HG02642 (cell line): ENCODE results near the gene RALGAPA1.

Experiments used
- ATAC-seq: cut with Tn5 transposase; IDR thresholded peaks from one replicate; pipeline ENCODE4 v1.9.1; 2021; ENCODE audit warnings: mild to moderate bottlenecking; ENCODE audit not compliant: unreplicated experiment, poor library complexity

RALGAPA1 gene

DNA sequence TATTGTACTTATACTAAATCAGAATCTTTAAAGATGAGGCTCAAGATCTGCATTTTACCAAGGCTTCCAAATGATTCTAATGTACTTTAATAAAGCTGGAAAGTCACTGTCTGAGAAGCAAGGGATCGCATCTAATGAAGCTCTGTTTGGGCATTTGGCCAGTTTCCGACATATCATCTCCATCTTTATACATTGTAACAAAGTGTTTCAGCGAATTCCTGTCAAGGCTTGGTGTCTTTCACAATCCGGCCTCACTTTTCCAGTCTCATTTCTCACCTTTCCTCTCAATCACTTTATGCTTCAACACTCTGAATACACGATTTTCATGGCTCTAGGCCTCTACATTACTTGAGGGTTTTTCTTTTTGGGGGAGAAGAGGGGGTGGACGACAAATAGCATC, 302.6 kb downstream of the RALGAPA1 start:
- no peak for ATAC-seq

DNA sequence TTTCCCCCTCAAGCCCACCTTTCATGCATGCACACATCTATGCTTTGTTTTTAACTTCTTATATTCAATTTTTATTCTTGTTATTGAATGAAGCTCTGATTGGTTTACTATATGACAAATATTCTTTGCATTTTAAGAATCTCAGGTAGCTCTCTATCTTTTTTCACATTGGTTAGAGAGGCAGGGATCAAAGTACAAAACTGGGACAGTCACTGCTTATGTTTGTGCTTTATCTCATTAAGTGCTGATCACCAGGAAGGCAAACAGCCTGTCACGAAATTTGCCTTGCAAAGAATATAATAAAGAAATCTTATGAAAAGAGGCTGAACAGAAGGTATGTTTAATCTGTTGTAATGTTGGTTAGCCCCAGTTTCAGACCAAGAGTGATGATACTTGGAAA, 304.8 kb downstream of the RALGAPA1 start:
- no peak for ATAC-seq

DNA sequence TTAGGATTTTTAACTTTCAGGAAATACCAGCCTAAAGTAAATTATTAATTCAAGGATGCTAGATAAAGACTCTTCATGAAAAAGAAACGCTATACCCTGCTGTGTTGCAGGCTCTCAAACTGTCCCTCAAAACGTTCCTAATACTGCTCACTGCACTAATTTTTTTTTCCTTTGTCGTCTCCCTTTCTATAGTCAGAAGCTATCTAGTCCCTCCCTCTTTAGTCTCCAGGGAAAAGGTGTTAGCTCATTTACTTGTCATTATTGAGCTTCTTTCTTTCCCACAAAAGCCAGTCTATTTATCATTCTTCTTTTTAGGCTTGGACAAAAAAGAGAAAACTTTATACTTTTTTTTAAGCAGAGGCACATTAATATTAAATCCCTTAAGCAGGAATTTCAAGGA, 305.4 kb downstream of the RALGAPA1 start:
- no peak for ATAC-seq

DNA sequence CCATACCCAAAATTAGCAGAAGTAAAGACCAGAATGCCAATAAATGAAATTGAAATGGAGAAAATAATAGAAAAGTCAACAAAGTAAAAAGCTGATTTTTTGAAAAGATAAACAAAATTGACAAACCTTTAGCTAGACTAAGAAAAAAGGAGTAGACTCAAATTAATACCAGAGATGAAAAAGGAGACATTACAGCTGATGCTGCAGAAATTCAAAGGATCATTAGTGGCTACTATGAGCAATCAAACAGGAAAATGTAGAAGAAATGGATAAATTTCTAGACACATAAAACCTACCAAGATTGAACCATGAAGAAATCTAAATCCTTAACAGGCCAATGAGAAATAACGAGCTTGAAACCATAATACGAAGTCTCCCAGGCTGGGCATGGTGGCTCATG, 309.9 kb downstream of the RALGAPA1 start:
- ATAC-seq = no peak

DNA sequence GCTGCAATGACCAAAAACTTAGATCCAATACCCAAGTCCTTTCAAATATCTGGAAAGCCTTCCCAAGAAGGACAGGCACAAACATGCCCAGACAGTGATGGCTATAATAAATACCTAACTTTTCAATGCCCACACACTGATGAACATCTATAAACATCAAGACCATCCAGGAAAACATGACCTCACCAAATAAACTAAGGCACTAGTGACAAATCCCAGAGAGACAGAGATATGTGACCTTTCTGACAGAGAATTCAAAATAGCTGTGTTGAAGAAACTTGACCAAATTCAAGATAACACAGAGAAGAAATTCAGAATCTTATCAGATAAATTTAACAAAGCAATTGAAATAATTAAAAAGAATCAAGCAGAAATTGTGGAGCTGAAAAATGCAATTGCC, 313.8 kb downstream of the RALGAPA1 start:
- ATAC-seq = no peak

DNA sequence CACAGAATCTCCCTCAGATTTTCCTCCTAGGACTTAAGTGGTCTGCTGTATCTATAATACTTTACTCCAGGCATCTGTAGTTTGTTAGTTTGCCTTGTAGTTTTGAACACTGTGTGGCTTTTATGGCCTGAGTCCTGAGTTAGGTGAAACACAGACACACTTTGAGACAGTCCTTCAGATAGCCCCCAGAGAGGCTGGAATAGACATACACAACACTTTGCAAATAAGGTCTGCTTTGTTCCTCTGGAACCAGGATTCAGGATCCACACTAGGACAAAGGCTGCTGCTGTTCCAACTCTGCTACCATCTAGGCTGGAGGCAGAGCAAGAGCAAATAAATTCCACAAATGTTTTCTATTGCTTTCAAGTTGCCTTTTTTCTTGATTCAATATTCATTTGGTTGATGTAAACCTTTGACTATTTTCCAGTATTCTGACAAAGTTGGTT, 316.5 kb downstream of the RALGAPA1 start:
- ATAC-seq = no peak
